HepG2 (cell line): ENCODE measurements around the gene COG1. TPM values are rescaled to one million over a fixed set of nuclear protein-coding genes. Genes with fewer than 3 reads are reported as not detected.
A peak's percentile ranks its signal among the peaks of the same experiment; 100 is the strongest.

Experiments
- ARID4A ChIP-seq: sonication (generic); formaldehyde crosslinking; IDR thresholded peaks from 2 replicates; pipeline ENCODE4 v1.5.0; 2020; ENCODE audit warnings: mild to moderate bottlenecking, missing genetic modification reagents, borderline replicate concordance
- HNF1A ChIP-seq, 2 experiments: sonication (generic) in 1 of 2; formaldehyde crosslinking in 1 of 2; IDR thresholded peaks; 2 replicates each; pipeline versions ENCODE4 v1.4.0 to v1.6.1; 2016 to 2020; ENCODE audit warnings: borderline replicate concordance in 1 of 2, low read depth in 1 of 2, mild to moderate bottlenecking in 1 of 2, missing genetic modification reagents in 1 of 2
- NFAT5 ChIP-seq: sonication (generic); formaldehyde crosslinking; IDR thresholded peaks from 2 replicates; pipeline ENCODE4 v1.4.0; 2020; ENCODE audit warnings: missing genetic modification reagents
- SAP130 ChIP-seq: IDR thresholded peaks from 2 replicates; pipeline ENCODE4 v1.6.1; 2016; ENCODE audit warnings: low read depth
- ZNF687 ChIP-seq: sonication (generic); formaldehyde crosslinking; IDR thresholded peaks from 2 replicates; pipeline ENCODE4 v1.5.1; 2020; ENCODE audit warnings: mild to moderate bottlenecking, missing genetic modification reagents, moderate library complexity
- polyA plus RNA-seq, 8 experiments: library from polyadenylated mRNA; depleted of rRNA in 3 of 8; stranded (reverse) in 7 of 8; unstranded in 1 of 8; fragments of >200 nt; fragmentation: Illumina TruSeq in 4 of 8; extraction: Trizol in 4 of 8; gene quantifications; 2 replicates each; pipeline versions ENCODE4 v1.2.1 to v1.2.3, GENCODE V29; 2011 to 2016; ENCODE audit warnings: low read depth in 4 of 8, missing spikeins in 1 of 8, mixed read lengths in 1 of 8; ENCODE audit not compliant: insufficient read depth in 1 of 8
- total RNA-seq, 5 experiments: library from RNA; depleted of rRNA; stranded (reverse); fragments of >200 nt; fragmentation: Illumina TruSeq; extraction: Trizol; gene quantifications; 2 replicates each; pipeline ENCODE4 v1.2.3, GENCODE V29; 2016; ENCODE audit warnings: low read depth in 1 of 5

Gene COG1
- total and polyA plus RNA-seq, 2 of the 13 experiments (the other 11 are each of a cell fraction or from before 2014, with no cell fraction given), result 36.6 to 39.7 TPM

- 0 out of 2 replicates have a peak, but pooled peaks have one; percentile 40 for TF ChIP-seq NFAT5 (CRISPR knock-in tag)
- TF ChIP-seq ARID4A, result 0 out of 2 replicates have a peak, but pooled peaks have one; percentile 32
- TF ChIP-seq SAP130 (CRISPR knock-in tag), result peak; percentile 60
- peak; percentile 95 for TF ChIP-seq HNF1A (IDR thresholded peaks at IDR 0.05; ENCODE audit: low read depth)
- TF ChIP-seq HNF1A (CRISPR knock-in tag; IDR thresholded peaks at IDR 0.05; ENCODE audit: borderline replicate concordance), result peak; percentile 94
- TF ChIP-seq ZNF687 (CRISPR knock-in tag), result peak; percentile 48; the same call in 1 of the 2 replicates
Measured at GRCh38 chr17:73203788-73204479, 11.1 kb downstream of the COG1 start (continued).
